ENCODE data around the gene PLG.
"Not testable (repeated sequence)": the region's sequence is repeated elsewhere in the genome, so short reads cannot be mapped to it uniquely, and the experiment has no call there.

Gene PLG

DNA sequence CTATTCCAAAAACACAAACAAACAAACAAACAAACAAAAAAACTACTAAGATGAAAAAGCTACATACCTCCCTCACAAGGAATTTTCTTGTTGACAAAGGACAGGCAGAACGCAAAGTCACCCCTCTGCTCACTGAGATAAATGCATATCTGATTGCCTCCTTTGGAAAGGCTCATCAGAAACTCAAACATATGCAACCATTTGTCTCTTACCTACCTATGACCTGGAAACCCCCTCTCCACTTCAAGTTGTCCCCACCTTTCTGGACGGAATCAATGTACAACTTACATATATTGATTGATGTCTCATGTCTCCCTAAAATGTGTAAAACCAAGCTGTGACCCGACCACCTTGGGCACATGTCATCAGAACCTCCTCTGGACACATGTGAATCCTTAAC lies 100.0 kb downstream of the PLG start:
- DNase-seq (ENCODE audit: insufficient read length, low spot score); FAIRE-seq: not testable (repeated sequence)
